Stimulated activated memory B cell treated with anti-CD40 and anti-IgM and Interleukin-4, amounts not matched to agents 10 μg/mL and 1 μg/mL and 100 μg/mL, for 72 hours (primary cell): ENCODE data around the gene PNMA8B.
"Not testable (repeated sequence)": the region's sequence is repeated elsewhere in the genome, so short reads cannot be mapped to it uniquely, and the experiment has no call there.

Experiments
- ATAC-seq: fragments of 150-1000 bp; cut with Tn5 transposase; 2 replicates; pipeline ENCODE4 v1.10.0; 2021
- H3K27ac Mint-ChIP-seq: one replicate; pipeline ENCODE4 v1.8.0; 2022; ENCODE audit warnings: mild to moderate bottlenecking, mixed read lengths
- H3K27me3 Mint-ChIP-seq: one replicate; pipeline ENCODE4 v1.8.0; 2022; ENCODE audit warnings: mixed read lengths
- H3K36me3 Mint-ChIP-seq: one replicate; pipeline ENCODE4 v1.8.0; 2022; ENCODE audit warnings: mixed read lengths
- H3K4me1 Mint-ChIP-seq: one replicate; pipeline ENCODE4 v1.8.0; 2022; ENCODE audit warnings: mixed read lengths
- H3K4me3 Mint-ChIP-seq: one replicate; pipeline ENCODE4 v1.8.0; 2022; ENCODE audit warnings: mild to moderate bottlenecking, moderate library complexity, mixed read lengths
- H3K9me3 Mint-ChIP-seq: one replicate; pipeline ENCODE4 v1.8.0; 2022; ENCODE audit warnings: mixed read lengths

The PNMA8B gene

DNA sequence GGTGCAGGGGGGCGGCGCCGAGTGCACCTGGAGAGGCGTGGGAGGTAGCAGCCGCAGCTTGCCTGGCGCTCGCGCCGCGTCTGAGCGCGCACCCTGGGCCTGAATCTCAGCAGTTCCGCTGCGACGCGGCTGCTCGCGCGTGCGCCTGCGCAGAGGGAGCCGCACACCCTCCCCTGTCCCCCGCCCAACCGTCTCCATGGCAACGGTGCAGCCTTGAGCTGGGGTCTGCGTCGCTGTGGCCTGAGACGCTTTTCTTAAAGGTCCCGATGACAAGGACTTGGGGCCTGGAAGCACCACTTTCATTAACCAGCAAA, at the start of gene PNMA8B:
TSS of gene PNMA8B (minus strand) at position 82 of the 314 bp plus-strand sequence. CDS start 402 bp downstream, outside the sequence.
- Mint-ChIP-seq H3K27me3 (peaks cover 74% of the 10 kb centered on the region), H3K36me3 (no peaks in the 10 kb centered on the region), H3K4me1 (peaks cover 26% of the 10 kb centered on the region), H3K27ac (no peak within 1 kb of the TSS), H3K9me3 (no peaks in the 10 kb centered on the region), H3K4me3 (peak within 1 kb of the TSS; percentile 77)
- ATAC-seq = peak; percentile 25

GRCh38 chr19:46544651-46545050, 49.0 kb upstream of the PNMA8B start:
- peaks cover 9% of the 10 kb centered on the region for H3K27me3 Mint-ChIP-seq
- no peaks in the 10 kb centered on the region for H3K36me3 Mint-ChIP-seq
- ATAC-seq = no peak
- H3K9me3 Mint-ChIP-seq = no peaks in the 10 kb centered on the region
- peaks cover 4% of the 10 kb centered on the region for H3K4me1 Mint-ChIP-seq
- no peak overlapping the region for H3K27ac Mint-ChIP-seq
- no peak overlapping the region for H3K4me3 Mint-ChIP-seq

DNA sequence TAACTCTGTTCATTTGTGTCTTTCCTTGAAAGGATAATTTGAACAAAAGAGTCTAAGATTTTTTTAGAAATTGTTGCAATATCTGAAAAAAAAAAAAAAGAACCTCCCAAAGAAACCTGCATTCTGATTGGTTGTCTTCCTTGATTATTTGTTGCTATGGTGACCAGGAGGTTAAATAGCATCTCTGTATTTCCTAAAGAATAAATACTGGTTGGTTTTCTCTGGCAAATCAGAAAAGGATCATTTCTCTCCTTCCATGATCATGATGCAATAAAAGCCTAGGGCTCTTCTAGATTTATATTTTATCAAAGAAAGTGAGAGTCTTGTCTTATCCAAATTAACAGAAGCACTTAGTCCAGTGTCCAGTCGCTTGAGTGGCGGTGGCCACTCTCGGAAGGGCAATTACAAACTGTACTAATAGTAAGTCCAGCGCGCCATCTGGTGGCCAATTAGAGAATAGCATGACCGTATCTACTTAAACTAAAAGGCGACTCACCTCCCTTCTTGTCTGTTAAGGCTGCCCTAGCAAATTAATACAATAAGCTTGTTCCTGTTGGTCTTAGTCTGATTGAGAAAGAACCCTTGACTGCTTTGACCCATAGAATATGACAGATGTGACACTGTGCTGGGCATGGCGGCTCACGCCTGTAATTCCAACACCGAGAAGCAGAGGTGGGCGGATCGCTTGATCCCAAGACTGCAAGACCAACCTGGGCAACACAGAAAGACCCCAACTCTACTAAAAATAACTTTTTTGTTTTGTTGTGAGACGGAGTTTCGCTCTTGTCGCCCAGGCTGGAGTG, 47.0 kb upstream of the PNMA8B start:
- Mint-ChIP-seq H3K4me3 (no peak overlapping the region), H3K9me3 (no peaks in the 10 kb centered on the region), H3K36me3 (no peaks in the 10 kb centered on the region), H3K27me3 (peaks cover 18% of the 10 kb centered on the region), H3K27ac (no peak overlapping the region), H3K4me1 (peaks cover 7% of the 10 kb centered on the region)
- peak; percentile 55 for ATAC-seq

GRCh38 chr19:46537136-46538097, 41.8 kb upstream of the PNMA8B start:
- Mint-ChIP-seq H3K4me1 (peaks cover 7% of the 10 kb centered on the region), H3K36me3 (no peaks in the 10 kb centered on the region), H3K27ac (no peak overlapping the region), H3K4me3 (no peak overlapping the region), H3K27me3 (peaks cover 18% of the 10 kb centered on the region), H3K9me3 (no peaks in the 10 kb centered on the region)
- no peak for ATAC-seq

GRCh38 chr19:46536391-46536790, 40.7 kb upstream of the PNMA8B start:
- ATAC-seq = no peak
- Mint-ChIP-seq H3K36me3 (no peaks in the 10 kb centered on the region), H3K27ac (no peak overlapping the region)

GRCh38 chr19:46533621-46534081, 38.0 kb upstream of the PNMA8B start:
- no peak overlapping the region for H3K4me3 Mint-ChIP-seq

More at GRCh38 chr19:46536391-46536790, 40.7 kb upstream of the PNMA8B start:
- Mint-ChIP-seq H3K27me3 (peaks cover 18% of the 10 kb centered on the region), H3K4me1 (peaks cover 6% of the 10 kb centered on the region), H3K9me3 (no peaks in the 10 kb centered on the region), H3K4me3 (no peak overlapping the region)

GRCh38 chr19:46533078-46533620, 37.5 kb upstream of the PNMA8B start:
- ATAC-seq = no peak
- Mint-ChIP-seq H3K4me1 (peaks cover 26% of the 10 kb centered on the region), H3K9me3 (no peaks in the 10 kb centered on the region), H3K27ac (no peak overlapping the region), H3K4me3 (no peak overlapping the region), H3K27me3 (peaks cover 26% of the 10 kb centered on the region), H3K36me3 (no peaks in the 10 kb centered on the region)

More at GRCh38 chr19:46533621-46534081, 38.0 kb upstream of the PNMA8B start:
- H3K27ac Mint-ChIP-seq = no peak overlapping the region
- peaks cover 26% of the 10 kb centered on the region for H3K27me3 Mint-ChIP-seq
- no peak for ATAC-seq
- peaks cover 26% of the 10 kb centered on the region for H3K4me1 Mint-ChIP-seq
- H3K9me3 Mint-ChIP-seq = no peaks in the 10 kb centered on the region
- no peaks in the 10 kb centered on the region for H3K36me3 Mint-ChIP-seq

GRCh38 chr19:46530636-46531035, 35.0 kb upstream of the PNMA8B start:
- ATAC-seq = peak; percentile 28
- H3K27me3 Mint-ChIP-seq = peaks cover 29% of the 10 kb centered on the region
- H3K4me1 Mint-ChIP-seq = peaks cover 20% of the 10 kb centered on the region
- H3K4me3 Mint-ChIP-seq = no peak overlapping the region
- peaks cover 5% of the 10 kb centered on the region for H3K9me3 Mint-ChIP-seq
- no peaks in the 10 kb centered on the region for H3K36me3 Mint-ChIP-seq
- no peak overlapping the region for H3K27ac Mint-ChIP-seq

DNA sequence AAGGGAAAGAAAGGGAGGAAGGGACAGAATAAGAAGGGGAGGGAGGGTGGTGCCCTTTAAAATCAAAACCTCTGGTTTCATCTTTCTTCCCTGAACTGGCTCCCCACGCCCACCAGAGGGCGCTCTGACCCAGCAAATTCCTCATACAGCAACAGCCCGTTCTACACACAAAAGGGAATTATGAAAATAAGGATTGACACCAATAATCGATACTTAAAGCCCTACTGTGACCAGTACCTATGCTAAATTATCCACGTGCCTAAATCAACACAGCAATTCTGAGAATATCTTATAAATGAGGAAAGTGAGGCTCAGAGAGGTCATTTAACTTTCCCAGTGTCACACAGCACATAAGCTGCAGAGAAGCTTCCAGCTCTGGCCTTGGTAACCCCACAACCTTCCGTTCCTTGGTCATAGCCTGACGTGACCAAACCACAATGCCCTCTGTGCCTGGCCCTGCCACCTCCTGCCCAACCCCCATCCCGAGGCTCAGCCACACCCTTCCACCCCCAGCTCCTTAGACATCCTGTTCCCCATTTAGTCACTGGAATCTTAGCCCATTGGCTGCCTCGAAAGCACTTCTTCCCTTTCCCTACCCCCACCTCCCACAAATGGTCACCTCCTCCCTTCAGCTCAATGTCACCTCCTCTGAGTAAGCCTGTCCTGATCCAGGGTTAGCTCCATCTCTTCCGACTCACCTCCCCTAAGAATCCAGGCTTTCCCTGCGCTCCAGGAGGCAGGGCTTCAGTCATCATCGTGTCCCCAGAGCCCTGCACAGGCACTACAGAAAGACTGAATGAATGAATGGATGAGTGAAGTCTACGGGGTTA, 34.2 kb upstream of the PNMA8B start:
- H3K9me3 Mint-ChIP-seq = peaks cover 5% of the 10 kb centered on the region
- no peak for ATAC-seq
- peaks cover 29% of the 10 kb centered on the region for H3K27me3 Mint-ChIP-seq
- peaks cover 24% of the 10 kb centered on the region for H3K4me1 Mint-ChIP-seq
- H3K4me3 Mint-ChIP-seq = no peak overlapping the region
- H3K27ac Mint-ChIP-seq = no peak overlapping the region
- no peaks in the 10 kb centered on the region for H3K36me3 Mint-ChIP-seq

GRCh38 chr19:46528601-46529590, 33.2 kb upstream of the PNMA8B start:
- Mint-ChIP-seq H3K27ac (no peak overlapping the region), H3K4me3 (no peak overlapping the region), H3K4me1 (peaks cover 26% of the 10 kb centered on the region), H3K27me3 (peaks cover 29% of the 10 kb centered on the region), H3K9me3 (peaks cover 5% of the 10 kb centered on the region), H3K36me3 (no peaks in the 10 kb centered on the region)
- no peak for ATAC-seq

- H3K36me3 Mint-ChIP-seq, H3K27ac Mint-ChIP-seq, H3K4me3 Mint-ChIP-seq, ATAC-seq, H3K9me3 Mint-ChIP-seq: not testable (repeated sequence)
- Mint-ChIP-seq H3K27me3 (peaks cover 29% of the 10 kb centered on the region), H3K4me1 (peaks cover 38% of the 10 kb centered on the region)
These were observed 31.1 kb upstream of the PNMA8B start for GRCh38 chr19:46526801-46527200.

DNA sequence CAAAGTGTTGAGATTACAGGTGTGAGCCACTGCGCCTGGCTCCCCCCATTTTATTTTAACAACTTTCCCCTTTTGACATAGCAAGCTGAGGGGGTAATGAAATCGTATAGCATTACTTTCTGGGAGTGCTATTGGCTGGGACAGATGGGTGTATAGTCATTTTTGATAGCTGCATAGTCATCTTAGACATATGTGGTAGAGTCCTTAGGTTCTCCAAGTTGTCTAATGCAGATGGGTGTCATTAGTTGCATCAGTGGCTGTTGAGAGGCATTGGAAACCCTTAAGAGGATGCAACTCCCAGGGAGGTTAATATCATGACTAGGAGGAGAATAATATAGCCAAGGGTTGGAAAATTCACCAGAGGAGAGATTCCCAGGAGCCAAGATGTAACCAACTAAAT, 28.6 kb upstream of the PNMA8B start:
- Mint-ChIP-seq H3K27ac (no peak overlapping the region), H3K9me3 (peaks cover 5% of the 10 kb centered on the region), H3K27me3 (peaks cover 14% of the 10 kb centered on the region), H3K4me1 (peaks cover 22% of the 10 kb centered on the region), H3K4me3 (no peak overlapping the region), H3K36me3 (no peaks in the 10 kb centered on the region)
- ATAC-seq = no peak

DNA sequence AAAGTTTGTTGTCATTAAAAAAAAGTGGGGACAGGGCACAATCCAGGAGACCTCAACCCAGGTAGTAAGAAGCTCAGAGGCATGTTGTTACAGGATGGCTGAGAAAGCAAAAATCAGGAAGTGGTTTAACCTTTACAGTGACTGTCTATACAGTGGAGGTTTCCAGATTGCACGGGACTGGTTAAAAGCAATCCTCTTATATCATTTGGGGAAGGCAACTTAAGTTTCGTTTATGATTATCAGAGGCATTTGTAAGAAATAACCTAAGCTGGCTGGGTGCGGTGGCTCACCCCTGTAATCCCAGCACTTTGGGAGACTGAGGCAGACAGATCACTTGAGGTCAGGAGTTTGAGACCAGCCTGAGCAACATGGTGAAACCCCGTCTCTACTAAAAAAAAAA, 27.3 kb upstream of the PNMA8B start:
- peak overlapping the region; percentile 85 for H3K27ac Mint-ChIP-seq
- not testable (repeated sequence) for H3K27me3 Mint-ChIP-seq, H3K9me3 Mint-ChIP-seq, H3K4me3 Mint-ChIP-seq, H3K36me3 Mint-ChIP-seq
- H3K4me1 Mint-ChIP-seq = peaks cover 18% of the 10 kb centered on the region
- ATAC-seq = peak; percentile 91
